Stimulated activated CD8-positive, alpha-beta memory T cell treated with anti-CD3 and anti-CD28 coated beads, Interleukin-12 subunit alpha, Interleukin-12 subunit beta, amount 100 ng/mL, for 24 hours (primary cell): ENCODE measurements around the gene NUDT5.
A peak's percentile ranks its signal among the peaks of the same experiment; 100 is the strongest.

Experiments
- DNase-seq: peaks from one replicate; pipeline ENCODE4 v3.0.0-alpha.2; 2020; ENCODE audit errors: extremely low read depth

NUDT5 gene

DNA sequence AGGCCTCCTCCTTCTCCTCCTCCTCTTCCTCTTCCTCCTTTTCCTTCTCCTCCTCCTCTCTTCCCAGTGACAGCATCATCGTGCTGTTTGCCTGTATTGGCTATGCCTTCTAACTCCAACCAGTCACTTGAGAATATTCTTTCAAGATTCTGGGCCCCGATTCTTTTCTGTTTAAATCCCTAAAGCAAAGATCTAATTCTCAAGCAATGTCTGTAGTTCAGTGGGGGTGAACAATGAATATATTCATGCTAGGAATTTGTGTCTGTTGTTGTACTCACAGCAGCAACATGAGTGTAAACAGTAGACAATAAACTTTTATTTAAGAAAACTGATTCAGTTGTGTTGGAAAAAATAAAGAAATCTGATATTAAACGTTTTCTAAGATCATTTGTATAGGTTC, 30.7 kb downstream of the NUDT5 start:
- DNase-seq: no peak

- DNase-seq: no peak
These were observed 31.6 kb downstream of the NUDT5 start for GRCh38 chr10:12164085-12164484.

GRCh38 chr10:12162927-12163326, 32.8 kb downstream of the NUDT5 start:
- DNase-seq: no peak

GRCh38 chr10:12160664-12161063, 35.0 kb downstream of the NUDT5 start:
- no peak for DNase-seq

DNA sequence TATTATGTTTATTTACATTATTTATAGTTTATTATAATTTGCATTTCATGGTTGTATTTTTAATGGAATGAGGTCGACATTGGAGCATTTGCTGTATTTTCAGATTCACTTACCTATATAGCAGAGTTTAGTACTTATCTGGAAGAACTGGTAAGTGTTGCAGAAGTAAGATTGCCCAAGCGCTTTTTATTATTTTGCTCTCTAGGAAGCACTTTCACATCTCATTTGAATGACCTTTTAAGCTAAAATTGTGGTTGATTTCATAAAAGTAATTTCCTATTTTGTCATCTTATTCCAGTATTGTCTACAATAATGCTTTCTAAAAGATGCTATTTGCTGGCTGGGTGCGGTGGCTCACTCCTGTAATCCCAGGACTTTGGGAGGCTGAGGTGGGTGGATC, 37.6 kb downstream of the NUDT5 start:
- DNase-seq: no peak

GRCh38 chr10:12156367-12157123, 39.1 kb downstream of the NUDT5 start:
- DNase-seq: no peak

DNA sequence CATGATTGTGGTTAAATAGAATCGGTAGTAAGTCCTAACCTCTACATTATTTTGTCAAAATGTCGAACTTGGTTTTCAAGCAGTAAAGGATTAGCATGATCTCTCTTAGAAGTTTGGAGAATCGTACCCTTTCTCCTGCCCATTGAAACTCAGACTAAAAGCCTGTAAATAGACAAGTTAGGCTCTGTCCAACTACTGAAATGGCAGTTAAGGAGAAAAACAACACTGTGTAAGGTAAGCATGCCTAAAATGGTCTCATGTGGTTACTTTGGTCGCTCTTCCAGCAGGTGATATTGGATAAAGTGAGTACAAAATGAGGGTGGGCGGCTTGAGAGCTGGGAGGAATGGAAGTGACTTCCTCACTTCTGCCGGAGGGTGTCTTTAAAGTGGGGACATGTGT, 41.2 kb downstream of the NUDT5 start:
- no peak for DNase-seq

DNA sequence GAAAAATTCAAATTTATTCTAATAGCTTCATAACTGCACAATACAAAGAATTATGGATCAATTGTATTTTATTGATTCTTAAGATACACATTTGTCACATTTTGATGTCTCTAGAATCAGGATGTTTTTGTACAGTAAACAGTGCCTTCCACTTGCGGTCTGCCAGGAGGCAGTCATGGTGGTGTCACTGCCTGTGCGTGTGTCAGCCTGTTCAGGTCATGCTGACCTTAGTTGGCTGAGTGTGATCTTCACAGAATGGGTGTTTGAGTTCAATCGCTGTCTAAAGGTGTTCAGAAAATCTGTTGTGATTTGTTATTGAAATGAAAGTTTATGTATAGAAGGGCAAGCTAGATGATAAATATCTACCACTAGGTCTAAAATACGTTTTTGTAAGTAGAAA, 45.5 kb downstream of the NUDT5 start:
- no peak for DNase-seq

DNA sequence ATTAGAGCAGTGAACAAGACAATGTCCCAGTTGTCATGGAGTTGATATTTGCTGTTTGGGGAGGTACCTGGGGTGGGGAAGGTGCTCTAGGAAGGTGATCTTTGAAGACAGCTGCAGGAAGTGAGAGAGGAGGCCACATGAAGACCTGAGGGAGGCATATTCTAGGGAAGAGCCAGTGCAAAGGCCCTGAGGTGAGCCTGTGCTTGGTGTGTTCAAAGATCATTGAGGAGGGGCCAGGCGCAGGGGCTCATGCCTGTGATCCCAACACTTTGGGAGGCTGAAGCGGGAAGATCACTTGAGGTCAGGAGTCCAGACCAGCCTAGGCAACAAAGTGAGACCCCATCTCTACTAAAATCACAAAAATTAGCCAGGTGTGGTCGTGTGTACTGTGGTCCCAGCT, 51.2 kb downstream of the NUDT5 start:
- no peak for DNase-seq

DNA sequence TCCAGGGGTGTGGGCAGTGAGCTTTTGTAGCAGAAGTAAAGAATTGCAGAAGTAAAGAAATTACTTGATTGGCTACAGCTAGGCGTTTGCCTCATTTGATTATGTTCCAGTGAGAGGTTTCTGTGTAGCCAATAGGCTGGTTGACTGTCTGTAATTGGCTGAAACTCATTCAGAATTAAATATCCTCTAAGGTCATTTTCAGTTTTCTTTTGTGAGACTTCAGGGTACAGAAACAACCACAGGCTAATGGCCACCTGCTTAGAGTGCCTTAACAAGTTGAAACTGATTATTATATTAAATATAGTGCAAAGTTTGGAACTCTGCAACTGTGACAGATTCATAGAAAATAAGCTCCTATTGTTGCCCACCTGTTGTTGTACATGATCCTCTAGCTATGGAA, 55.7 kb downstream of the NUDT5 start:
- no peak for DNase-seq

DNA sequence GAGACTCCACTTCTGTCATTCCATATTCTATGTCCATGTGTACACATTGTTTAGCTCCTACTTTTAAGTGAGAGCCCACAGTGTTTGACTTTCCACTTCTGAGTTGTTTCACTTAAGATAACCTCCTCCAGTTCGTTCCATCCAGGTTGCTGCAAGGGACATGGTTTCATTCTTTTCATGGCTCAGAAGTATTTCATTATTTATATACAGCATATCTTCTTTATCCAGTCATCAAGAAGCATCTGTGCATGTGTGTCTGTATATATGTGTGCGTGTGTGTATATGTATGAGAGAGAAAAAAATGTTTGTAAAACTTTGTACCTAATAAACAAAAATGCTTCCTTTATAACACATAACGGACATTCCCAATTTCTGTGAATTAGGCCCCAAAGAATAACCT, 60.1 kb downstream of the NUDT5 start:
- DNase-seq: no peak

DNA sequence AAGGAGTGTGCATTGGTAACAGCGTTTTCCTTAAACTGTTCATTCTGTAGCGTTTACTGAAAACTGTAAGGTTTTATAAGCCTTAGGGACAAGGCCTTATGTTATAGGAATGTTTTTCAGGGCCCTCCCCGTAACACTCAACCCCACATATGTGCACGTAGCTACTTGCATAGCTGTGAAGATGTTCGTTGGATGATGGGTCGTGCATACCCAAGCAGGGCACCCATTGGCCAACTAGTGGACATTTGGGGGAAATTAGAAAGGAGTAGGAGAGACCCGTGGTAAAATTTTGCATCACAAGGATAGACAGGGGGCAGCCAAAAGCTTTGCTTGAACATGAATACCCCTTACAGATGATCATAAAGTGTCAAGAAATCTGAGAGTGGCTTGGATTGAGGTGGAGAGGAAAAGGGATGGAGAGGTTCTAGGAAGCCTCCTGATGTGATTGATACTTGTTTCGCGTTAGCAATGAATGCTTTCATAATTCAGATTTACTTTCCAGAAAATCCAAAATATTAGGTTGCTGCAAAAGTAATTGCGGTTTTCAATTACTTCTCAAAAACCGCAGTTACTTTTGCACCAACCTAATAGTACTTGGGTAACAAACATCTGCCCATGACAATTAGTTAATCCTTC, 65.3 kb downstream of the NUDT5 start:
- peak; percentile 11 for DNase-seq

DNA sequence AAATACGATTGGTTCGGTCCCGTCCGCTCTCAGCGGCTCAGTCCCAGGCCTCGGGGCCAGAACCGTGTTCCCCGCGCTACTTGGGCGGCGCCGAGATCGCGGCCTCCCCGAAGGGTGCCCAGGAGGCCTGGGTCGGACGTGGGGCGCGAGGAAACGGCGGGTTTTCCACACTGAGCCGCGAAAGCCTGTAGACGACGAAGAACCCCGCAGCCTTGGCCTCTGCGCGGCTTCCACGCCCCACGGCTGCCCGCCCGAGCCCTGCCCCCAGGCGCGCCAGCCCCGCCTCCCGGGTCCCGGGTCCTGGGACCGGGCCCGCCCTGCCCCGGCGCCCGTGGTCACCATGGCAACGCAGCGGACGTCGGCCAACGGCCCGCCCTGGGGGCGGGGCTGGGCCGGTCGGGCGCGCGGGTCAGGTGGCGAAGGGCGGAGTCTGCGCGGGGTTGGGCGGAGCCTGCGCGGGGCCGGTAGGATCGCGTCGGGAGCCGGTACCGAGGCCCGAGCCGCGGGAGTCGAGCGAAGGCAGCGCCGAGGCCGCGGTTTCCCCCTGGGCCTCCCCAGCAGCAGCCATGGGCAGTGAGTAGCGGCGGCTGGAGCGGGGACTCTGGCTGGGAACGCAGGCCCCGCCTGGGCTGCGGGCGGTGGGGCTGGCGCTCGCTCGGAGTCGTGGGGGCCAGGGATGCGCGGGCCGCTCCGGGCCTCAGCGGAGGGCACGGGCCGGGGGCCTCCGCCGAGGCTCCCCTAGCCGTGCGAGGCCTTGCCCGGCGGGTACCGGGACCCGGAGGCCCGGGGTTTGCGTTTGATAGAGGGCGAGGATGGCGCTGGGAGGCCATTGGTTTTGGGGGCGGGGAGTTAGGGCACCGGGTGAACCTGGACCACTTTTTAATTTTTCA, 66.2 kb downstream of the NUDT5 start, which contains the start of gene SEC61A2:
TSS of gene SEC61A2 (plus strand) at position 456 of the 890 bp plus-strand sequence. CDS start at position 567, 111 bp downstream.
- DNase-seq: peak; percentile 96

- DNase-seq: no peak
These were observed 74.0 kb downstream of the NUDT5 start for GRCh38 chr10:12121673-12122072.
